Urinary bladder (tissue), 4 donors: ENCODE measurements around the gene LSM12. TPM values are rescaled to one million over a fixed set of nuclear protein-coding genes. Genes with fewer than 3 reads are reported as not detected.
"Not testable (repeated sequence)": the region's sequence is repeated elsewhere in the genome, so short reads cannot be mapped to it uniquely, and the experiment has no call there.

Source experiments
- DNase-seq: peaks from one replicate; pipeline ENCODE4 v3.0.0-alpha.2; 2015; ENCODE audit errors: extremely low spot score
- H3K27ac ChIP-seq: one replicate; pipeline ENCODE4 v1.5.1; 2013; ENCODE audit warnings: low read depth, mild to moderate bottlenecking, moderate library complexity
- H3K36me3 ChIP-seq: one replicate; pipeline ENCODE4 v1.6.1; 2013; ENCODE audit warnings: mild to moderate bottlenecking, moderate library complexity; ENCODE audit not compliant: insufficient read depth
- H3K4me1 ChIP-seq: one replicate; pipeline ENCODE4 v1.6.1; 2013; ENCODE audit warnings: mild to moderate bottlenecking, moderate library complexity; ENCODE audit not compliant: insufficient read depth
- H3K4me3 ChIP-seq: one replicate; pipeline ENCODE4 v1.5.1; 2013; ENCODE audit warnings: low read depth, low read length
- WGBS: extraction: QIAGEN DNeasy Blood & Tissue Kit; methylation state at CpG from one replicate; pipeline ENCODE4 v1.1.7; 2013; 5-methylcytosine and 5-hydroxymethylcytosine counted together
- polyA plus RNA-seq: library from polyadenylated mRNA; stranded (reverse); fragments of 200-250 nt; gene quantifications from one replicate; pipeline ENCODE4 v1.2.3, GENCODE V29; 2013
- small RNA-seq: library from RNA; depleted of rRNA; stranded (forward); fragments of <200 nt; gene quantifications from one replicate; pipeline ENCODE3, GENCODE V24; 2014
- total RNA-seq: library from RNA; depleted of rRNA; stranded (reverse); fragments of >200 nt; gene quantifications from one replicate; pipeline ENCODE4 v1.2.3, GENCODE V29; 2014
- donor health status: healthy with polysubstance abuse.
- donor health status: healthy.

LSM12 gene
- total and polyA plus RNA-seq, 2 donors, result 17.2 to 20.9 TPM

- 76% methylated on average over 3 of the region's 3 CpGs for WGBS
- Histone ChIP-seq H3K36me3 (no peaks in the 10 kb centered on the region), H3K4me1 (no peaks in the 10 kb centered on the region), H3K27ac (no peak overlapping the region), H3K4me3 (no peak overlapping the region)
- no peak for DNase-seq
Observed at GRCh38 chr17:43998552-43998951, 67.9 kb downstream of the LSM12 start.

- not testable (repeated sequence) for H3K36me3 ChIP-seq, H3K4me3 ChIP-seq, DNase-seq, H3K4me1 ChIP-seq, H3K27ac ChIP-seq
- WGBS, result 88% methylated on average over 5 of the region's 5 CpGs
Observed at GRCh38 chr17:43997180-43997579, 69.3 kb downstream of the LSM12 start.

GRCh38 chr17:43995150-43995471 is 71.4 kb downstream of the LSM12 start:
- Histone ChIP-seq H3K4me3 (no peak overlapping the region), H3K27ac (no peak overlapping the region), H3K4me1 (no peaks in the 10 kb centered on the region), H3K36me3 (no peaks in the 10 kb centered on the region)
- no peak for DNase-seq
- 20% methylated on average over 12 of the region's 12 CpGs for WGBS

- DNase-seq, result no peak
- no peak overlapping the region for H3K27ac ChIP-seq
- 5% methylated on average over 52 of the region's 52 CpGs for WGBS
- H3K4me3 ChIP-seq, result no peak overlapping the region
- no peaks in the 10 kb centered on the region for H3K4me1 ChIP-seq
- no peaks in the 10 kb centered on the region for H3K36me3 ChIP-seq
Observed at GRCh38 chr17:43994272-43995149, 72.0 kb downstream of the LSM12 start.

- no peaks in the 10 kb centered on the region for H3K4me1 ChIP-seq
- no peaks in the 10 kb centered on the region for H3K36me3 ChIP-seq
- H3K4me3 ChIP-seq, result no peak overlapping the region
- WGBS, result 93% methylated on average over 14 of the region's 14 CpGs
- no peak overlapping the region for H3K27ac ChIP-seq
- no peak for DNase-seq
Observed at GRCh38 chr17:43992641-43993040, 73.8 kb downstream of the LSM12 start.

GRCh38 chr17:43988301-43988700 is 78.2 kb downstream of the LSM12 start:
- 52% methylated on average over 9 of the region's 9 CpGs for WGBS
- Histone ChIP-seq H3K4me1 (peaks cover 2% of the 10 kb centered on the region), H3K4me3 (no peak overlapping the region), H3K36me3 (no peaks in the 10 kb centered on the region), H3K27ac (no peak overlapping the region)
- no peak for DNase-seq

- Histone ChIP-seq H3K27ac (no peak overlapping the region), H3K4me1 (peaks cover 2% of the 10 kb centered on the region), H3K4me3 (no peak overlapping the region), H3K36me3 (no peaks in the 10 kb centered on the region)
- no peak for DNase-seq
- WGBS, result 60% methylated on average over 12 of the region's 12 CpGs
Observed at GRCh38 chr17:43987131-43988021, 79.1 kb downstream of the LSM12 start.

- no peak for DNase-seq
- no peaks in the 10 kb centered on the region for H3K36me3 ChIP-seq
- H3K27ac ChIP-seq, result no peak overlapping the region
- peaks cover 2% of the 10 kb centered on the region for H3K4me1 ChIP-seq
- no peak overlapping the region for H3K4me3 ChIP-seq
- 80% methylated on average over 7 of the region's 7 CpGs for WGBS
Observed at GRCh38 chr17:43986225-43986981, 80.1 kb downstream of the LSM12 start.

GRCh38 chr17:43984521-43984920 is 82.0 kb downstream of the LSM12 start:
- DNase-seq, result no peak
- Histone ChIP-seq H3K27ac (no peak overlapping the region), H3K4me1 (peaks cover 2% of the 10 kb centered on the region), H3K4me3 (no peak overlapping the region), H3K36me3 (no peaks in the 10 kb centered on the region)
- 71% methylated on average over 8 of the region's 8 CpGs for WGBS

Small RNA genes within 50 kb of the gene (small RNA-seq; reads per million reads assigned to genes)
- not detected for gene RF00012

Other genes starting within 250 kb of the LSM12 start
- gene MPP3, start 233.5 kb downstream of the LSM12 start, total RNA-seq, result 12.1 TPM
- 5.4 TPM for gene MPP3, start 233.5 kb downstream of the LSM12 start, polyA plus RNA-seq
- 0.58 TPM for gene CD300LG, start 219.5 kb downstream of the LSM12 start, total RNA-seq
- gene CD300LG, start 219.5 kb downstream of the LSM12 start, polyA plus RNA-seq, result 3.4 TPM
- 3.7 TPM for gene MPP2, start 159.1 kb downstream of the LSM12 start, total RNA-seq
- gene MPP2, start 159.1 kb downstream of the LSM12 start, polyA plus RNA-seq, result 14.9 TPM
- gene PPY, start 124.2 kb downstream of the LSM12 start, total RNA-seq, result not detected
- not detected for gene PPY, start 124.2 kb downstream of the LSM12 start, polyA plus RNA-seq
- not detected for gene PYY, start 112.7 kb downstream of the LSM12 start, total RNA-seq
- gene PYY, start 112.7 kb downstream of the LSM12 start, polyA plus RNA-seq, result not detected
- gene NAGS, start 62.0 kb downstream of the LSM12 start, total RNA-seq, result 0.90 TPM
- 2.1 TPM for gene NAGS, start 62.0 kb downstream of the LSM12 start, polyA plus RNA-seq
- gene TMEM101, start 51.7 kb downstream of the LSM12 start, total RNA-seq, result 39.0 TPM
- gene TMEM101, start 51.7 kb downstream of the LSM12 start, polyA plus RNA-seq, result 39.7 TPM
- 10.5 TPM for gene G6PC3, start 4.1 kb upstream of the LSM12 start, total RNA-seq
- gene G6PC3, start 4.1 kb upstream of the LSM12 start, polyA plus RNA-seq, result 86.1 TPM
- gene HDAC5, start 57.0 kb upstream of the LSM12 start, total RNA-seq, result 26.9 TPM
- gene HDAC5, start 57.0 kb upstream of the LSM12 start, polyA plus RNA-seq, result 43.3 TPM
- 1.5 TPM for gene HROB, start 75.3 kb upstream of the LSM12 start, total RNA-seq
- gene HROB, start 75.3 kb upstream of the LSM12 start, polyA plus RNA-seq, result 0.87 TPM
- 0.69 TPM for gene ASB16, start 104.0 kb upstream of the LSM12 start, total RNA-seq
- gene ASB16, start 104.0 kb upstream of the LSM12 start, polyA plus RNA-seq, result 1.2 TPM
- gene TMUB2, start 120.3 kb upstream of the LSM12 start, total RNA-seq, result 20.2 TPM
- gene TMUB2, start 120.3 kb upstream of the LSM12 start, polyA plus RNA-seq, result 48.7 TPM
- gene ATXN7L3, start 133.2 kb upstream of the LSM12 start, total RNA-seq, result 20.0 TPM
- 47.4 TPM for gene ATXN7L3, start 133.2 kb upstream of the LSM12 start, polyA plus RNA-seq
- gene UBTF, start 153.0 kb upstream of the LSM12 start, total RNA-seq, result 54.4 TPM
- 76.9 TPM for gene UBTF, start 153.0 kb upstream of the LSM12 start, polyA plus RNA-seq
- gene SLC4A1, start 201.5 kb upstream of the LSM12 start, total RNA-seq, result 6.7 TPM
- not detected for gene SLC4A1, start 201.5 kb upstream of the LSM12 start, polyA plus RNA-seq
- gene RUNDC3A, start 241.9 kb upstream of the LSM12 start, total RNA-seq, result 2.0 TPM
- gene RUNDC3A, start 241.9 kb upstream of the LSM12 start, polyA plus RNA-seq, result 1.8 TPM